ENCODE results near the gene AMZ1. TPM values are rescaled to one million over a fixed set of nuclear protein-coding genes. Genes with fewer than 3 reads are reported as not detected.
A peak's percentile ranks its signal among the peaks of the same experiment; 100 is the strongest.

AMZ1 gene
- total RNA-seq, 2 experiments from 2014 or later: 0.29 to 0.40 TPM

- Mint-ChIP-seq H3K4me3 (no peak overlapping the region), H3K9me3 (ENCODE audit: low read depth) (no peaks in the 10 kb centered on the region), H3K27me3 (no peaks in the 10 kb centered on the region), H3K4me1 (peaks cover 19% of the 10 kb centered on the region), H3K27ac (no peak overlapping the region), H3K36me3 (peaks cover 13% of the 10 kb centered on the region)
- DNase-seq (no peak), ATAC-seq (no peak)
- CTCF ChIA-PET: interaction anchor here (1.5 kb wide), 1 partner anchor 44 kb away, joined by 3 read pairs; no protein-coding TSS in a partner anchor
Measured at GRCh38 chr7:2754086-2754485, 66.1 kb downstream of the AMZ1 start.

- CTCF ChIA-PET: no interaction called here
- Mint-ChIP-seq H3K36me3 (peaks cover 13% of the 10 kb centered on the region), H3K9me3 (ENCODE audit: low read depth) (no peaks in the 10 kb centered on the region), H3K4me3 (no peak overlapping the region), H3K27ac (no peak overlapping the region), H3K27me3 (no peaks in the 10 kb centered on the region), H3K4me1 (peaks cover 26% of the 10 kb centered on the region)
- DNase-seq (no peak), ATAC-seq (no peak)
Measured at GRCh38 chr7:2754912-2755311, 66.9 kb downstream of the AMZ1 start.

- Mint-ChIP-seq H3K4me1 (peaks cover 32% of the 10 kb centered on the region), H3K27ac (no peak overlapping the region), H3K4me3 (no peak overlapping the region), H3K36me3 (peaks cover 13% of the 10 kb centered on the region), H3K9me3 (ENCODE audit: low read depth) (no peaks in the 10 kb centered on the region), H3K27me3 (no peaks in the 10 kb centered on the region)
- ATAC-seq (no peak), DNase-seq (no peak)
- CTCF ChIA-PET: no interaction called here
Measured at GRCh38 chr7:2755531-2755930, 67.5 kb downstream of the AMZ1 start.

GRCh38 chr7:2757361-2757903 lies 69.4 kb downstream of the AMZ1 start:
- H3K36me3 Mint-ChIP-seq: peaks cover 13% of the 10 kb centered on the region
- CTCF ChIA-PET: interaction anchor here (0.8 to 1.2 kb wide), 5 partner anchors 11 to 86 kb away, joined by 3 to 5 read pairs (median 3); no protein-coding TSS in a partner anchor
- H3K9me3 Mint-ChIP-seq (ENCODE audit: low read depth): no peaks in the 10 kb centered on the region
- DNase-seq (no peak), ATAC-seq (peak; percentile 4)
- H3K27me3 Mint-ChIP-seq: no peaks in the 10 kb centered on the region
- H3K4me3 Mint-ChIP-seq: peak overlapping the region; percentile 26
- peak overlapping the region; percentile 86 for H3K27ac Mint-ChIP-seq
- H3K4me1 Mint-ChIP-seq: peaks cover 37% of the 10 kb centered on the region

GRCh38 chr7:2757904-2758672 lies 70.1 kb downstream of the AMZ1 start:
- peaks cover 37% of the 10 kb centered on the region for H3K4me1 Mint-ChIP-seq

GRCh38 chr7:2758673-2759616 lies 70.9 kb downstream of the AMZ1 start:
- Mint-ChIP-seq H3K27ac (peak overlapping the region; percentile 86), H3K36me3 (peaks cover 13% of the 10 kb centered on the region), H3K9me3 (ENCODE audit: low read depth) (no peaks in the 10 kb centered on the region), H3K27me3 (no peaks in the 10 kb centered on the region), H3K4me1 (peaks cover 37% of the 10 kb centered on the region), H3K4me3 (peak overlapping the region; percentile 26)
- ATAC-seq: peak; percentile 22
- CTCF ChIA-PET: interaction anchor here (0.9 to 1.2 kb wide), 4 partner anchors 28 to 88 kb away, joined by 3 to 5 read pairs (median 3); no protein-coding TSS in a partner anchor
- no peak for DNase-seq

More at GRCh38 chr7:2757904-2758672, 70.1 kb downstream of the AMZ1 start:
- peak; percentile 89 for ATAC-seq
- H3K27ac Mint-ChIP-seq: peak overlapping the region; percentile 86
- H3K9me3 Mint-ChIP-seq (ENCODE audit: low read depth): no peaks in the 10 kb centered on the region
- H3K4me3 Mint-ChIP-seq: peak overlapping the region; percentile 26
- peak; percentile 83 for DNase-seq
- peaks cover 13% of the 10 kb centered on the region for H3K36me3 Mint-ChIP-seq
- H3K27me3 Mint-ChIP-seq: no peaks in the 10 kb centered on the region
- CTCF ChIA-PET: interaction anchor here (0.8 to 1.2 kb wide), 5 partner anchors 10 to 87 kb away, joined by 3 to 5 read pairs (median 3); no protein-coding TSS in a partner anchor

GRCh38 chr7:2759736-2760097 lies 71.7 kb downstream of the AMZ1 start:
- CTCF ChIA-PET: interaction anchor here (0.9 kb wide), 1 partner anchor 50 kb away, joined by 3 read pairs; no protein-coding TSS in a partner anchor
- H3K27ac Mint-ChIP-seq: no peak overlapping the region
- ATAC-seq (no peak), DNase-seq (no peak)
- peaks cover 37% of the 10 kb centered on the region for H3K4me1 Mint-ChIP-seq
- H3K27me3 Mint-ChIP-seq: no peaks in the 10 kb centered on the region
- H3K9me3 Mint-ChIP-seq (ENCODE audit: low read depth): no peaks in the 10 kb centered on the region
- H3K36me3 Mint-ChIP-seq: peaks cover 13% of the 10 kb centered on the region
- H3K4me3 Mint-ChIP-seq: no peak overlapping the region

GRCh38 chr7:2760098-2760889 lies 72.3 kb downstream of the AMZ1 start:
- Mint-ChIP-seq H3K27me3 (no peaks in the 10 kb centered on the region), H3K27ac (peak overlapping the region; percentile 9), H3K36me3 (peaks cover 12% of the 10 kb centered on the region), H3K9me3 (ENCODE audit: low read depth) (no peaks in the 10 kb centered on the region), H3K4me3 (no peak overlapping the region), H3K4me1 (peaks cover 37% of the 10 kb centered on the region)
- ATAC-seq: no peak
- CTCF ChIA-PET: interaction anchor here (0.9 to 1.4 kb wide), 3 partner anchors 10 to 50 kb away, joined by 3 to 6 read pairs (median 3); no protein-coding TSS in a partner anchor
- DNase-seq: peak; percentile 61

- Mint-ChIP-seq H3K4me3 (no peak overlapping the region), H3K27ac (no peak overlapping the region), H3K9me3 (ENCODE audit: low read depth) (no peaks in the 10 kb centered on the region), H3K27me3 (no peaks in the 10 kb centered on the region), H3K36me3 (peaks cover 6% of the 10 kb centered on the region), H3K4me1 (peaks cover 37% of the 10 kb centered on the region)
- DNase-seq (no peak), ATAC-seq (no peak)
- CTCF ChIA-PET: interaction anchor here (1.0 to 1.4 kb wide), 2 partner anchors 9 to 50 kb away, joined by 3 to 6 read pairs; no protein-coding TSS in a partner anchor
Measured at GRCh38 chr7:2761131-2761624, 73.2 kb downstream of the AMZ1 start.

- Mint-ChIP-seq H3K4me3 (no peak overlapping the region), H3K4me1 (peaks cover 36% of the 10 kb centered on the region), H3K9me3 (ENCODE audit: low read depth) (no peaks in the 10 kb centered on the region), H3K27ac (no peak overlapping the region), H3K36me3 (peaks cover 1% of the 10 kb centered on the region), H3K27me3 (no peaks in the 10 kb centered on the region)
- DNase-seq: no peak
- CTCF ChIA-PET: no interaction called here
- ATAC-seq: no peak
Measured at GRCh38 chr7:2761801-2762497, 73.9 kb downstream of the AMZ1 start.

- Mint-ChIP-seq H3K4me1 (peaks cover 21% of the 10 kb centered on the region), H3K27me3 (no peaks in the 10 kb centered on the region), H3K36me3 (no peaks in the 10 kb centered on the region), H3K4me3 (no peak overlapping the region), H3K9me3 (ENCODE audit: low read depth) (no peaks in the 10 kb centered on the region), H3K27ac (no peak overlapping the region)
- ATAC-seq: no peak
- no peak for DNase-seq
- CTCF ChIA-PET: interaction anchor here (0.9 to 1.0 kb wide), 2 partner anchors 18 to 41 kb away, joined by 3 read pairs; no protein-coding TSS in a partner anchor
Measured at GRCh38 chr7:2763597-2763996, 75.6 kb downstream of the AMZ1 start.

GRCh38 chr7:2764621-2765020 lies 76.6 kb downstream of the AMZ1 start:
- no peaks in the 10 kb centered on the region for H3K27me3 Mint-ChIP-seq
- no peak overlapping the region for H3K4me3 Mint-ChIP-seq
- no peaks in the 10 kb centered on the region for H3K36me3 Mint-ChIP-seq
- ATAC-seq (no peak), DNase-seq (no peak)
- no peak overlapping the region for H3K27ac Mint-ChIP-seq
- CTCF ChIA-PET: no interaction called here
- H3K4me1 Mint-ChIP-seq: peaks cover 12% of the 10 kb centered on the region
- H3K9me3 Mint-ChIP-seq (ENCODE audit: low read depth): no peaks in the 10 kb centered on the region

Data from activated CD8-positive, alpha-beta memory T cell treated with anti-CD3 and anti-CD28 coated beads, Interleukin-2, amount 10 ng/mL, durations not matched to agents 7 days and 5 days (primary cell).